ENCODE measurements around the gene SIRT5.

SIRT5 gene

GRCh38 chr6:13638014-13638413, 63.6 kb downstream of the SIRT5 start:
- no peak for DNase-seq

GRCh38 chr6:13638626-13639025, 64.2 kb downstream of the SIRT5 start:
- DNase-seq = no peak

- no peak for DNase-seq
Observed at GRCh38 chr6:13641315-13641714, 66.9 kb downstream of the SIRT5 start.

- no peak for DNase-seq
Observed at GRCh38 chr6:13643125-13643524, 68.7 kb downstream of the SIRT5 start.

GRCh38 chr6:13648850-13649249, 74.4 kb downstream of the SIRT5 start:
- DNase-seq = no peak

GRCh38 chr6:13649393-13649792, 75.0 kb downstream of the SIRT5 start:
- DNase-seq = no peak

DNA sequence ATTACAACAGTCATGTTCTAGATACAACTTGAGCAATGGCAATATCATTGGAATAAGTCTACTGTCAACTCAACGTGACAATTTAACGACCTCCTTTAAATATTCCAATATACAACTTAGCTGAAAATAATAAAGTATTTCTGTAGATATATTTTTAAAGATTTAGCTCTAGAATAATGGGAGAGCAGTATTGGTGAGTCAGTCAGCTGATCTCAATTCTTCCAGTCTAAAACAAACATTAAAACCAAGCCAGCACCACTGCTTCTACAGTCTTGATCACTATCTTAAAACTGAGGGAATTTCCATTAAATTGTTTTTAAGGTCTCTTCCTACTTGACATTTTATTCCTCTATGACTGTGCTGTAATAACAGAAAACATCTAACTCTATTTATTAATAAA, 78.9 kb downstream of the SIRT5 start:
- DNase-seq = no peak

- DNase-seq = no peak
Observed at GRCh38 chr6:13654496-13654895, 80.1 kb downstream of the SIRT5 start.

- DNase-seq = no peak
Observed at GRCh38 chr6:13655700-13656099, 81.3 kb downstream of the SIRT5 start.

GRCh38 chr6:13660273-13660672, 85.9 kb downstream of the SIRT5 start:
- no peak for DNase-seq

GRCh38 chr6:13660893-13661292, 86.5 kb downstream of the SIRT5 start:
- DNase-seq = no peak

DNA sequence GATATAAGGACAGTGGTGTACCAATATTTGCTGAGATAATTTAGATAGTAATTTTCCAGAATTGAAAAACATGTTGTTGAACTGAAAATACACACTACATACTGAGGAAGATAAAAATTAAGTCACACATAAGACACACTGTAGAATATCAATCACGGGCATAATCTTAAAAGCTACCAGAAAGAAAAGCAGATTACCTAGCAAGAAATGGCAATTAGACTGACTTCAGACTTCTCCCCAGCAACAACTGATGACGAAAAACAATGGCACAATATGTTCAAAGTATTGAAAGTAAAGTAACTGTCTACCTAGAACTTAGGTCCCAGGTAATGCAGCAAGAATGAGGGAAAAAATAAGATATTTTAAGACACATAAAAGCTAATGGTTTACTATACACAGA, 87.2 kb downstream of the SIRT5 start:
- DNase-seq = no peak

DNA sequence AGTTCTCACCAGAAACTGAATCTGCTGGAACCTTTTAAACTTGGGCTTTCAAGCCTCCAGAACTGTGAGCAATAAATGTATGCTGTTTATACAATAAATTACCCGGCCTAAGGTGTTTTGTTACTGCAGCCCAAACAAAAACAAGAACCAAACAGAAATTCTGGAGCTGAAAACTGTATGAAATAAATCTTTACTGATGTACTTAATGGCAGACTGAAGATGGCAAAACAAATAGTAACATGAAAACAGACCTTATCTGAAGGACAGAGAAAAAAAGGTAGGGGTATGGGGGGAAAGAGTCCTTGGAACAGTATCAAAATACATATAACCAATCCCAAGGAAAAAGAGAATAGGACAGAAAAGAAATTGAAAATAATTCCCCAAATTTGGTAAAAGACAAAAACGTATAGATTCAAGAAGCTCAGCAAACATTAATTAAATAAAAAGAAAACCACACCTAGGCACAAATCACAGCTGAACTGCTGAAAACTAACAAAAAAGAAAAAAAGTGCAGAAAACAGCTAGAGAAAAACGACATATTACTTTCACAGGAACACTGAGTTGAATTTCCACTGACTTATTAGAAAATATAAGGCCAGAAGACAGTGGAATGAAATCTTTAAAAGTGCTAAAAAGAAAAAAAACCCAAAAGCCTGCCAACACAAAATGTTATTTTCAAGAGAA, 88.4 kb downstream of the SIRT5 start:
- DNase-seq = no peak

- no peak for DNase-seq
Observed at GRCh38 chr6:13663986-13664385, 89.6 kb downstream of the SIRT5 start.

Measured in islet precursor cell (in vitro differentiated cells).